Subcutaneous adipose tissue (tissue), 4 donors: ENCODE data around the gene MTURN. TPM values are rescaled to one million over a fixed set of nuclear protein-coding genes. Genes with fewer than 3 reads are reported as not detected.

ENCODE experiments used
- CTCF ChIP-seq: fragments of 450-650 bp; IDR thresholded peaks from one replicate; pipeline ENCODE4 v1.5.1; 2016; ENCODE audit warnings: low read depth, mild to moderate bottlenecking, control low read depth, antibody characterized with exemption, moderate library complexity
- total RNA-seq, 4 donors: library from RNA; depleted of rRNA; stranded (reverse); fragments of >200 nt; gene quantifications; one replicate each; pipeline ENCODE4 v1.1.0, GENCODE V29; 2016

The MTURN gene
- total RNA-seq, 4 donors from 2014 or later: 158 to 422 (median 252) TPM

GRCh38 chr7:30162622-30163124, 27.9 kb downstream of the MTURN start:
- TF ChIP-seq CTCF: no peak

GRCh38 chr7:30163231-30163894, 28.6 kb downstream of the MTURN start:
- no peak for TF ChIP-seq CTCF

DNA sequence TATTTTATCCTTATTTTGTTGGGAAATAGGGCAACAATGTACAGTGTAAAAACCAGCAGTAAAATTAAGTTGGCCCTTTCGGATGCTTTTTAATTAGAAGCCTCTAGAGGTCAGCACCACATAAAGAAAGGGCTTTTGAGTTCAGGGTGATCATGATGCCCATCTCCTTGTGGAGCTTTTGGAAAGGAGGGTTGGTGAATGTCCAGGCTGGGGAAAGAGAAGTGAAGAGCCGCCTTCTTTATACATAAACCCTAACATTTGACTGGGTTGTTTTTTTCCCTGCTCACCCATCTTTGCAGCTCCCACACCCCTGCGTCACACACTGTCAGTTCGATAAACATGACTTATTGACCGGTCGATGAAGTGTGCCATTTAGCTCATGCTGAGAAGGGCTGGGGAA, 29.8 kb downstream of the MTURN start:
- no peak for TF ChIP-seq CTCF

GRCh38 chr7:30165590-30165989, 30.8 kb downstream of the MTURN start:
- TF ChIP-seq CTCF: no peak

DNA sequence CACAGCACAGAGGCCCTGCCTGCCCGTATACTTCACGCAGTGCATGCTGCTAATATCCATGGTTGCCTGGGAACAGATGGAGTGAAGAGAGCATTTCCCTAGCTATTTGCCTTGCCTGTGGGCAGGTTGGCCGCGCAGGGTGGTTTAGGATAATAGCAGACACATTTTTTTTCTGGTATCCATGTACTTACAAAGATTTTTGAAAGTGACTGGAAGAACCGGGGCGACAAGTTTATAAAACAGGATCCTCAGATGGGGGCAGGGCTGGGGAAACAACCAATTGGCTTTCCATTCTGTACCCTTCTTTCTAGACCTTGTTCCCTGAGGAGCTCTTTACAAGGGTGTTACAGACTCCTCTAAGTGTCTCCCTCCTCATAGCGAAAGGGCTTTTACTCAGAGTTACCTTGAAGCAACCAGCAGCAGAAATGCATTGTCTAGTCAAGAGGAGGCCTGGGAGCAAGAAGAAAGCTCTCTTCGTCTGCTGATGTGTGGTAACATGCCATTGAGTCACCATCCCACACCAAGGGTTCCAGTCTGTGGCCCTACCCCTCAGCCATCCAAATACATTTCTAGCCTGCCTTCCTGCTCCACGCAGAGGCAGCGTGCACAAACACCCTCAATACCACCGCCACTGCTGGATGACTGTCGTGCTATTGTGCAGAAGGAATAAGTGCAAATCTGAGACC, 31.5 kb downstream of the MTURN start:
- no peak for TF ChIP-seq CTCF

DNA sequence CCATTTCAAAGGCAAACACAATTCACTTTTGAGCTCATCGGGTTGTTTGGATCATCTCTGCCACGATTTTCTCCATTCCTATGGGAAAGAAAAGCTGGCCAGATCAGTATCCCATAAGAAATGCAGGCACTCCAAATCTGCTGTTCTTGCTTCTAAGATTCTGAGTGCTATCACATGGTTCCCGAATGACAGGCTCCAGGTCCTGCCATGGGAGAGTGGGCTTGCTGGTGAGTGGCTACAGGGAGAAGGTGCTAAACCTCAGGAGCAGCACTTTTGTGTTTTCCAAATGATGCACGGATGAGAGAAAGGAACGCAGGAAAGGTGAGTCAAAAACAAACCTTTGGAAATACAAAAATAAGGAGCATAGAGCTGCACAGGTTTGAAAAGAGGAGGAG, 32.1 kb downstream of the MTURN start:
- no peak for TF ChIP-seq CTCF

DNA sequence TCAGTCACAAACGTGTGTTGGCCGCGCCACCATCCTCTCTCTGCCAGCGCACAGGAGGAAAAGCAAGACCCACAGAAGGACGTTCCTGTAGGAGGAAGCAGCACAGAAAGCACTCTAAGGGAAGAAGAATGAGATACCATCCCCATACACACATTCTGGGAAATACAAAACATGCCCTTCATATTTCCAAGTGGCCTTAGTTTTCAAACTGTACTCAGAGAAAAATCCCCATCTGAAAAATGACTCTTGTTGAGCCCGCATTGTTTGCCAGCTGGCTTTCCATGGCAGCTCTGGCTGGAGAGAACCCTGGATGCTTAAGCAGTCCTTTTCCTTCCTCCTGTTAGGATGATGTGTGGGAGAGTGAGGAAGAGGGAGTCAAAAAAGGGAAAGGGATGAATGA, 33.1 kb downstream of the MTURN start:
- no peak for TF ChIP-seq CTCF
